Stimulated activated effector memory CD8-positive, alpha-beta T cell treated with anti-CD3 and anti-CD28 coated beads, Interleukin-12 subunit alpha, Interleukin-12 subunit beta, amount 100 ng/mL, for 72 hours (primary cell): ENCODE data around the gene WWC2.

ENCODE experiments used
- ATAC-seq: fragments of 150-1000 bp; cut with Tn5 transposase; 2 replicates; pipeline ENCODE4 v1.10.0; 2021
- DNase-seq, 2 donors: peaks; one replicate each; pipeline ENCODE4 v3.0.0; 2021 to 2022; ENCODE audit warnings: low spot score in 2 of 2
- H3K27ac Mint-ChIP-seq: one replicate; pipeline ENCODE4 v1.8.0; 2022; ENCODE audit warnings: mild to moderate bottlenecking, mixed read lengths
- H3K36me3 Mint-ChIP-seq: one replicate; pipeline ENCODE4 v1.8.0; 2022; ENCODE audit warnings: mild to moderate bottlenecking, mixed read lengths
- H3K4me1 Mint-ChIP-seq: one replicate; pipeline ENCODE4 v1.8.0; 2022; ENCODE audit warnings: mixed read lengths
- H3K4me3 Mint-ChIP-seq: one replicate; pipeline ENCODE4 v1.8.0; 2022; ENCODE audit warnings: mild to moderate bottlenecking, mixed read lengths
- H3K9me3 Mint-ChIP-seq: one replicate; pipeline ENCODE4 v1.8.0; 2022; ENCODE audit warnings: mixed read lengths

The WWC2 gene

GRCh38 chr4:183369073-183369472 lies 270.0 kb downstream of the WWC2 start:
- no peak for DNase-seq
- ATAC-seq = no peak
- no peak overlapping the region for H3K4me3 Mint-ChIP-seq
- H3K9me3 Mint-ChIP-seq = no peaks in the 10 kb centered on the region
- no peaks in the 10 kb centered on the region for H3K4me1 Mint-ChIP-seq
- no peaks in the 10 kb centered on the region for H3K36me3 Mint-ChIP-seq
- no peak overlapping the region for H3K27ac Mint-ChIP-seq
